HCEC 1CT (cell line): ENCODE data around the gene AGR3.

Source experiments
- DNase-seq: peaks from one replicate; pipeline ENCODE4 v3.0.0-alpha.2; 2017

AGR3 gene

GRCh38 chr7:16822029-16822428 lies 59.8 kb downstream of the AGR3 start:
- no peak for DNase-seq

GRCh38 chr7:16818732-16819131 lies 63.1 kb downstream of the AGR3 start:
- DNase-seq = no peak

DNA sequence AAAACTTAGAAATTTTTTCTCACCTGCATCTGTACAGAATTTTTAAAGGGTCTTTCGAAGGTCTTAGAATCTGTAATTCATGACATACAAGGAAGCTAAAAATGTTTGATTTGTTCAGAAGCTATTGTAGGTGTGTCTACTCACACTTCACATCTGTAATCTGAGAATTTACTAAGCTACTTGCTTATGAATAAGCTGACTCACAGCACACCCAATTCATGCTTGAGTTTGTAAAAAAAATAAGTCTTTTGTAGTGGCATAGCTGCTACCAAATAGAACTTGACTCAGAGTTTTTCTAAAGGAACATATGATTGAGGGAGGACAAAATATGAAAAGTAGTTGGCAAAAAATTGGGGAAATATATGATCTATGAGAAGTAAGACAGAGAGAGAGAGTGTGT lies 64.2 kb downstream of the AGR3 start:
- DNase-seq = peak; percentile 50

GRCh38 chr7:16816824-16817223 lies 65.0 kb downstream of the AGR3 start:
- DNase-seq = no peak

- DNase-seq = no peak
Observed at GRCh38 chr7:16815001-16815400, 66.8 kb downstream of the AGR3 start.

DNA sequence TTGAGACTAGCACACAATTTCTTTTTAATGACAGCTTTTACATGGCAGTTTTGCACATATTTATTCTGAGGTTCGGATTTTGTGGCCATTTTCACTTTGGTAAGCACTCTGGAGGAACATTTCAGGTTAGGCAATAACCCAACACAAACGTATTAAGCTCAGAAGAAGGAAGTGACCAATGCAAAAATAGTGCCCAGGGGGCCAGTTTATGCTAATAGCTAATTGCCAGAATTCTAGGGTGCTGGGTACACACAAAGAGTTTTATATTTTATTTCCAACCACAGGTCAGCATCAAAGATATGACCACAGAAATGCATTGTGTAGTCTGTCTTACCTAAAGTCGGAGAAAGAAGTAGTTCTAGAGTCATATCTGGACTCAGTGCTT lies 68.6 kb downstream of the AGR3 start:
- DNase-seq = no peak

DNA sequence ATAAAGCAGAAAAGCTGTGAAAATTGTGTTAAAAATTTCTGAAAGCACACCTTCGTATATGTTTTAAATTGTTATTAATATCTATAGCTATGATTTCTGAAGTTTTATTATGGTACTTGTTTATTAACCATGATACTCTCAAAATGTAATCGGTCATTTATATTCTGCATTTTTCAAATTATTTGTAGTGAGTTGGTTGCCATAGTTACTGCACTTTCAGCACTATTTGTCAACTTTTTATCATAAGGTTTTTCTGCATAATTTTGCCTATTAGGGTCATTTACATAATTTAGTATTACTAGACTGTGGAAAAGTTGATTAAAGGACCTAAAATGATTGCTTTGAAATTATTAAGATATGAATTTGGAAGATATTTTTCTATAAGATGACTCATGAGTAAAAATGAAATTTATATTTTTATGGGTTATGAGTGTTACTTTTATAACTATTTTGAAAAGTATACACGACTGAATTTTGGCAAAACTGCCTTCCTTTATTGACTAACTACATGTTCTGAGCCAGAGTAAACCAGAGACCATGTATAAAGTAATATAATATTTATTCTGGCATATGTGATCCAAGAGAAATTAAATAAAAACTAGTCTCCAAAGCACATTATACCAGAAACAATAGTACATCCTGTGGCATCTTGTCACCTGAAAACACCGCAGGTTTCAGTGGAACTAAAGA lies 69.1 kb downstream of the AGR3 start:
- no peak for DNase-seq

GRCh38 chr7:16811551-16811950 lies 70.2 kb downstream of the AGR3 start:
- peak; percentile 68 for DNase-seq

- no peak for DNase-seq
Observed at GRCh38 chr7:16810573-16810972, 71.2 kb downstream of the AGR3 start.

- DNase-seq = no peak
Observed at GRCh38 chr7:16810112-16810511, 71.7 kb downstream of the AGR3 start.
